B cell (primary cell): ENCODE results near the gene CDC42SE2. TPM values are rescaled to one million over a fixed set of nuclear protein-coding genes. Genes with fewer than 3 reads are reported as not detected.

Source experiments
- ATAC-seq: fragments of 200-7000 bp; cut with Tn5 transposase; one replicate; pipeline ENCODE4 v1.10.0; 2021; ENCODE audit warnings: low read depth, mild to moderate bottlenecking, moderate number of reproducible peaks, moderate library complexity
- CTCF ChIA-PET: fragments of 350-600 bp; sonication (Branson Sonifier 250); formaldehyde crosslinking; loops from one replicate; lab custom pipeline; 2021; ENCODE audit warnings: antibody characterized with exemption, inconsistent platforms; lab: Charles Lee
- POLR2A ChIA-PET: fragments of 350-600 bp; sonication (Branson Sonifier 250); formaldehyde crosslinking; loops from one replicate; lab custom pipeline; 2021; ENCODE audit warnings: antibody characterized with exemption; lab: Charles Lee
- DNase-seq: peaks from one replicate; pipeline ENCODE4 v3.0.0; 2013
- H2AFZ ChIP-seq: 2 replicates; pipeline ENCODE4 v1.6.1; 2012; ENCODE audit warnings: mild to moderate bottlenecking, low read depth, low read length; ENCODE audit not compliant: insufficient read depth, poor library complexity, severe bottlenecking
- H3K27ac ChIP-seq, 2 donors: 1 replicate in 1 of 2; 2 replicates in 1 of 2; pipeline ENCODE4 v1.5.1; 2012 to 2013; ENCODE audit warnings: low read length in 2 of 2, mild to moderate bottlenecking in 2 of 2, moderate library complexity in 1 of 2
- H3K27me3 ChIP-seq, 4 experiments: fragments of 200-600 bp in 1 of 4; sonication (generic) in 1 of 4; replicated peaks in 1 of 4; 1 replicate in 2 of 4; 2 replicates in 2 of 4; pipeline versions ENCODE4 v1.6.1 to v1.7.0; 2013 to 2016; ENCODE audit warnings: low read length in 3 of 4, mild to moderate bottlenecking in 2 of 4, mixed read lengths in 1 of 4, moderate library complexity in 1 of 4; ENCODE audit not compliant: insufficient read depth in 4 of 4, control insufficient read depth in 3 of 4; ENCODE audit errors: control extremely low read depth in 1 of 4
- H3K36me3 ChIP-seq, 2 experiments: replicated peaks in 1 of 2; 1 replicate in 1 of 2; 2 replicates in 1 of 2; pipeline versions ENCODE4 v1.6.1 to v1.7.1; 2013; ENCODE audit warnings: low read length in 1 of 2; ENCODE audit not compliant: insufficient read depth in 2 of 2, control insufficient read depth in 1 of 2; ENCODE audit errors: control extremely low read depth in 1 of 2, extremely low read depth in 1 of 2
- H3K4me1 ChIP-seq, 2 donors: fragments of 200-600 bp in 1 of 2; sonication (generic) in 1 of 2; 1 replicate in 1 of 2; 2 replicates in 1 of 2; pipeline versions ENCODE4 v1.5.1 to v1.6.1; 2013 to 2017; ENCODE audit warnings: low read length in 2 of 2; ENCODE audit not compliant: control insufficient read depth in 2 of 2, insufficient read depth in 2 of 2
- H3K4me2 ChIP-seq: replicated peaks from 2 replicates; pipeline ENCODE3; 2012; ENCODE audit warnings: mild to moderate bottlenecking, low read depth, low read length; ENCODE audit not compliant: poor library complexity, severe bottlenecking
- H3K4me3 ChIP-seq, 5 experiments: fragments of 200-600 bp in 1 of 5; sonication (generic) in 1 of 5; 1 replicate in 3 of 5; 2 replicates in 2 of 5; pipeline versions ENCODE4 v1.5.1 to v1.7.0; 2011 to 2016; ENCODE audit warnings: low read length in 4 of 5, mild to moderate bottlenecking in 4 of 5, low read depth in 2 of 5, control low read depth in 1 of 5, moderate library complexity in 1 of 5; ENCODE audit not compliant: insufficient read depth in 1 of 5; ENCODE audit errors: control extremely low read depth in 1 of 5, extremely low read depth in 1 of 5
- H3K79me2 ChIP-seq: fragments of 200-600 bp; sonication (generic); one replicate; pipeline ENCODE4 v1.6.0; 2016; ENCODE audit warnings: low read length; ENCODE audit not compliant: control insufficient read depth, insufficient read depth
- H3K9ac ChIP-seq: fragments of 200-600 bp; sonication (generic); 2 replicates; pipeline ENCODE4 v1.6.1; 2017; ENCODE audit warnings: mild to moderate bottlenecking, low read length, moderate library complexity
- H3K9me3 ChIP-seq, 3 donors: one replicate each; pipeline versions ENCODE4 v1.6.1 to v1.7.1; 2013; ENCODE audit warnings: low read length in 2 of 3; ENCODE audit not compliant: control insufficient read depth in 2 of 3, insufficient read depth in 1 of 3; ENCODE audit errors: control extremely low read depth in 1 of 3
- H4K20me1 ChIP-seq: 2 replicates; pipeline ENCODE4 v1.6.0; 2012; ENCODE audit warnings: mild to moderate bottlenecking, low read length; ENCODE audit not compliant: insufficient read depth, control insufficient read depth, poor library complexity, severe bottlenecking
- H3K27ac Mint-ChIP-seq: one replicate; pipeline ENCODE4 v1.8.0; 2021; ENCODE audit warnings: mixed read lengths
- H3K27me3 Mint-ChIP-seq: one replicate; pipeline ENCODE4 v1.8.0; 2021; ENCODE audit warnings: mixed read lengths
- H3K4me1 Mint-ChIP-seq: one replicate; pipeline ENCODE4 v1.8.0; 2021; ENCODE audit warnings: mixed read lengths
- H3K4me3 Mint-ChIP-seq: one replicate; pipeline ENCODE4 v1.8.0; 2021; ENCODE audit warnings: mixed read lengths
- H3K9me3 Mint-ChIP-seq: one replicate; pipeline ENCODE4 v1.8.0; 2022; ENCODE audit warnings: mixed read lengths; ENCODE audit not compliant: insufficient read depth
- CTCF ChIP-seq: fragments of 200-600 bp; IDR thresholded peaks from one replicate; pipeline ENCODE4 v1.8.0; 2022; ENCODE audit warnings: antibody characterized with exemption, mild to moderate bottlenecking
- EZH2 ChIP-seq: IDR thresholded peaks from 2 replicates; pipeline ENCODE4 v1.6.1; 2012; ENCODE audit warnings: borderline replicate concordance, low read depth, mild to moderate bottlenecking, moderate library complexity, low read length; ENCODE audit not compliant: insufficient read depth, poor library complexity, severe bottlenecking
- WGBS: methylation state at CpG from one replicate; pipeline ENCODE4 v1.1.5; 2013; ENCODE audit warnings: missing lambda C conversion rate; ENCODE audit not compliant: insufficient coverage; 5-methylcytosine and 5-hydroxymethylcytosine counted together
- intact Hi-C: fragments of 100-400 bp; cut with micrococcal nuclease; formaldehyde crosslinking; loops from one replicate; pipeline ENCODE4 v1.10.0; 2022
- polyA plus RNA-seq: library from polyadenylated mRNA; depleted of rRNA; stranded (reverse); fragments of >200 nt; gene quantifications from 2 replicates; pipeline ENCODE4 v1.2.3, GENCODE V29; 2012
- total RNA-seq, 2 donors: library from RNA; stranded (reverse); fragments of 120-200 nt in 1 of 2; gene quantifications; 1 replicate in 1 of 2; 2 replicates in 1 of 2; pipeline versions ENCODE4 v1.2.3 to v1.2.4, GENCODE V29; 2013 to 2022

Gene CDC42SE2
- total and polyA plus RNA-seq, 2 donors (not counting 1 experiment from before 2014, with no cell fraction given), result 42.5 to 161 TPM

- no CpG with 5 or more reads among the region's 2 CpGs for WGBS
- Histone ChIP-seq H3K4me3 (no peak overlapping the region), H3K27me3 (no peaks in the 10 kb centered on the region), H3K4me2 (peak overlapping the region; percentile 71), H3K36me3 (no peaks in the 10 kb centered on the region), H2AFZ (no peak overlapping the region), H3K9me3 (peaks cover 0 to 6% (median 0%) of the 10 kb centered on the region in 3 donors), H3K79me2 (peaks cover 94% of the 10 kb centered on the region), H4K20me1 (no peaks in the 10 kb centered on the region), H3K27ac (peak overlapping the region; percentile 99), H3K4me1 (peaks cover 93 to 97% of the 10 kb centered on the region in 2 donors), H3K9ac (no peak overlapping the region)
- H3K27me3 Mint-ChIP-seq, result no peaks in the 10 kb centered on the region
- no peak for ATAC-seq
- peak overlapping the region; percentile 90 for H3K27ac Mint-ChIP-seq
- H3K4me1 Mint-ChIP-seq, result peaks cover 88% of the 10 kb centered on the region
- no peak for DNase-seq
- intact Hi-C loops, result loop anchor here (5.0 to 10.0 kb wide), 2 partner anchors 41 to 417 kb away; partner anchors contain the start of gene FNIP1
- TF ChIP-seq EZH2 (no peak), CTCF (no peak)
- H3K4me3 Mint-ChIP-seq, result peak overlapping the region; percentile 61
- ChIA-PET POLR2A (interaction anchor here (0.5 to 1.3 kb wide), 3 partner anchors 10 to 120 kb away, joined by 3 to 6 read pairs (median 5); no protein-coding TSS in a partner anchor), CTCF (interaction anchor here (0.6 to 3.9 kb wide), 7 partner anchors 12 to 121 kb away, joined by 3 to 31 read pairs (median 4); partner anchors contain the start of gene CDC42SE2)
- no peaks in the 10 kb centered on the region for H3K9me3 Mint-ChIP-seq
Observed at GRCh38 chr5:131377785-131378325, 114.0 kb downstream of the CDC42SE2 start.
